ENCODE data around the gene CHRNE. TPM values are rescaled to one million over a fixed set of nuclear protein-coding genes. Genes with fewer than 3 reads are reported as not detected.

Gene CHRNE
- total and polyA plus RNA-seq, 2 of the 4 experiments (the other 2 are of a cell fraction) = under 0.01 to 0.21 TPM

GRCh38 chr17:4892499-4893221 lies 10.2 kb downstream of the CHRNE start:
- H2BK20ac ChIP-seq (ENCODE audit: low read depth, low read length) = no peak overlapping the region
- BruUV-seq (replicated peaks) = no TSS peak

More at GRCh38 chr17:4892499-4893221, 10.2 kb downstream of the CHRNE start:
- Histone ChIP-seq H2BK15ac (ENCODE audit: low read depth, low read length) (no peak overlapping the region), H3K4me1 (ENCODE audit: control insufficient read depth, insufficient read depth, low read length) (no peaks in the 10 kb centered on the region), H3K4ac (ENCODE audit: low read depth, low read length) (no peak overlapping the region), H4K5ac (ENCODE audit: low read depth, low read length) (no peak overlapping the region), H2AFZ (replicated peaks; ENCODE audit: low read length, poor library complexity) (no peak overlapping the region), H3K9ac (ENCODE audit: low read depth, low read length) (no peak overlapping the region), H4K8ac (ENCODE audit: low read depth in 2 of 2, low read length in 2 of 2) (no peak overlapping the region), H3K9me1 (ENCODE audit: insufficient read depth, low read length) (no peaks in the 10 kb centered on the region), H4K20me1 (ENCODE audit: insufficient read depth, low read length) (peaks cover 8% of the 10 kb centered on the region; the same call in 1 of the 2 replicates), H4K91ac (ENCODE audit: insufficient read depth, low read depth, low read length) (no peak overlapping the region), H3K56ac (ENCODE audit: extremely low read depth, insufficient read depth, low read length) (no peak overlapping the region), H3K9me3 (ENCODE audit: control insufficient read depth, insufficient read depth, low read length) (no peaks in the 10 kb centered on the region), H2BK120ac (ENCODE audit: low read depth, low read length) (no peak overlapping the region), H3K27me3 (ENCODE audit: control insufficient read depth, insufficient read depth, low read length) (no peaks in the 10 kb centered on the region), H2AK5ac (ENCODE audit: low read depth, low read length) (no peak overlapping the region), H3K18ac (ENCODE audit: low read depth, low read length) (no peak overlapping the region), H3K4me3 (ENCODE audit: insufficient read depth, low read depth, low read length) (no peak overlapping the region), H3K36me3 (ENCODE audit: control insufficient read depth, insufficient read depth, low read length) (peaks cover 63% of the 10 kb centered on the region), H2BK5ac (ENCODE audit: low read depth, low read length, poor library complexity, severe bottlenecking) (no peak overlapping the region), H3K27ac (ENCODE audit: insufficient read depth, low read length) (no peak overlapping the region), H2AK9ac (replicated peaks; ENCODE audit: low read depth, low read length, poor library complexity) (no peak overlapping the region), H3K4me2 (ENCODE audit: low read depth, low read length) (no peak overlapping the region), H3K79me1 (ENCODE audit: low read depth in 1 of 2, low read length in 2 of 2) (no peaks in the 10 kb centered on the region), H3K14ac (replicated peaks; ENCODE audit: low read depth, low read length) (no peak overlapping the region), H3K23ac (ENCODE audit: low read depth, low read length) (no peak overlapping the region)
- ChIA-PET CTCF (no interaction called here), POLR2A (ENCODE audit: unreplicated experiment) (no interaction called here)
- in situ Hi-C loops (cut with MboI; ENCODE audit: low sequenced_read_pairs) (no loop called here), intact Hi-C loops (cut with micrococcal nuclease) (no loop called here), dilution Hi-C loops (cut with HindIII; ENCODE audit: low sequenced_read_pairs, unreplicated experiment) (no loop called here)
- TF ChIP-seq BHLHE40 (IDR thresholded peaks at IDR 0.05; ENCODE audit: low read depth, low read length) (no peak), CTCF (conservative IDR thresholded peaks at IDR 0.05; ENCODE audit: low read depth, low read length) (no peak), RFX5 (IDR thresholded peaks at IDR 0.05; ENCODE audit: low read depth, low read length) (no peak), MAFK (IDR thresholded peaks at IDR 0.05; ENCODE audit: low read depth, low read length) (no peak), RAD21 (IDR thresholded peaks at IDR 0.05; ENCODE audit: low read length) (no peak), ELK1 (IDR thresholded peaks at IDR 0.05; ENCODE audit: borderline replicate concordance, low read depth, low read length) (no peak), NFE2L2 (IDR thresholded peaks at IDR 0.05; ENCODE audit: low read depth, low read length) (no peak), POLR2A (IDR thresholded peaks at IDR 0.05; ENCODE audit: low read depth, low read length) (no peak), RCOR1 (IDR thresholded peaks at IDR 0.05; ENCODE audit: insufficient replicate concordance, low read length) (no peak), FOS (IDR thresholded peaks at IDR 0.05; ENCODE audit: low read depth, low read length) (no peak), CHD1 (IDR thresholded peaks at IDR 0.05; ENCODE audit: low read depth, low read length) (no peak), MAZ (IDR thresholded peaks at IDR 0.05; ENCODE audit: borderline replicate concordance, low read depth, low read length) (no peak), SMC3 (IDR thresholded peaks at IDR 0.05; ENCODE audit: low read depth, low read length) (no peak)
- no peak for ATAC-seq (ENCODE audit: low read depth)
- WGBS, 2 experiments (ENCODE audit: extremely low coverage in 2 of 2, insufficient read length in 1 of 2) = 100% methylated on average over 2 of the region's 23 CpGs; no CpG with 5 or more reads in 1 of the 2 experiments
- DNase-seq = no peak
